Measurements from ENCODE around the gene NGDN.
A peak's percentile ranks its signal among the peaks of the same experiment; 100 is the strongest.

NGDN gene

GRCh38 chr14:23478109-23478759, 8.7 kb downstream of the NGDN start:
- DNase-seq, result peak; percentile 63

DNA sequence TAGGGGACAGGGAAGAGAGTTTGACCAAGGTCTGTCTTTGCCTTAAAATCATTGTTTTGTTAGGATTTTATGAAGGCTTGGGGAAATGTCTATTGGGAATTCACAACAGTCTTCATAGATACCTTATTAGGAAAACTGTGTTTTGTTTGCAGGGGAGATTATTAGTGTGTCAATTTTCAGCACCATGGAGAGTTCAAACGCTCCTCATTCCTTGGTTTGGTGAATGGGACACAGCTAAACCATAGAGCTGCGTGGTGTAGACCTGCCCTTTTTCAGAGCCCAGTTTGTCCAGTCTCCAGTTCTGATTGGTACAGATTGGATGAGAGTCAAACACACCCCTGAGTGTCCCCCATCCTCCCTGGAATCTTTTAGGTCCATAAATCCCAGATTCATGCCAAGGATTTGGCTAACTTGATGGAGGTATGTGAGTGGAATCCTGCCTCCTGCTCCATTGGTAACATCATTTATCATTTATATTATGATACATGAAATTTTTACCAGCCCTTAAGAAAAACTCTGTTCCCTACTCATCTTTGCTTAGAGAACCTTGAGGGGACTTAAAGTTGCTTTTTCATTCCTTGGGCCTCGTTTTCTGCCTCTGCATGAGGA, 12.0 kb downstream of the NGDN start:
- DNase-seq, result no peak

DNA sequence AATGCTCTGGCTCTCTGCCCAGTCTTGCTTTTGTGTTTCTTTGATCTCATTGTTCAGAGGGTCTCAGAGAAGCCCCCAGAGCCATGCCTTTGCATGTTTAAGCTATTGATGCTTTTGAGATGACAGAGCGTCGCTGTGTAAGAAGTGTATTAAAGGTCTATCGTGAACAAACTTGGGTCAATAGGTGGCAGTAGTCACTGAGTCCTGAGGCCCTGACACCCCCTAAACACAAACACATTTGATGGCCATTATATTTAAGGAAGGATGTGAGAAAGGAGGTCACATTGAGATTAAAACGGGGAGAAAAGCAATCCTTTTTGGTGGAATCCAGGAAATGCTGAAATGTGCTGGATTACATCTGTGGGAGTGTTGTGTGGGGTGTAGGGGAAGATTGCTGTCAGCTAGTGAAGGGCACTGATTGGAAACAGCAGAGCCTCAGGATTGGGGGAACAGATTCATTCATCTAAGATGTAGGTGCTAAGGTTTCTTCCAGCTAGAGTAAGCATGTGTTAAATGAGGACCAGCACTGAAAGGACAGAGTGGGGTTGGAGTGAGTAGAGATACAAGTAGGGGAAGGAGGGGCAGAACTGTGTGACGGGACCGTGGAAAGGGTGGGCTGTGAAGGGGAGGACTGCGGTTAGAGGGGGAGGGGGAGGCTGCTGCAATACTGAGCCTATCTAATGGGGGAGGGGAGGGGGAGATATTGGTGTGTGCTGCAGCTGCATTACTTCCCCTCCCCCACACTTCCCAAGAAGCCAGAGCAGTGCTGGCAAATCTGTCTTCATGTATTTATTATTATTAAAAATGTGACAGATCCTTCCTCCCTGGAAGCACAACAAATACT, 12.7 kb downstream of the NGDN start:
- no peak for DNase-seq

DNA sequence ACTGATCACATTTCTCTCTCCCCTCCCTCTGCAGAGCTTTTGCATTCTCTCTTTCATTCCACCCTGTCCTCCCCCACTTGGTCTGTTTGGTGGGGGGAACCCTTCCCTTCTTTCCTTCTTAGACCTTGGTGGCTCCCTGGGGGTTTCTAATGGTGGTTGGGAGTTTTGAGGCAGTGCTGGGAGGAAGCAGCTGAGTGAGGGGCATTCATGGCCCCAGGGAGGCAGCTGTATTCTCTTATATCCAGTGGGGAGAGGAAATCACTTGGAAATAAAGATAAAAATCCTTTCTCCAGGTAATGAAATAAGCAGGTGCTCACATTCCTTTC, 13.3 kb downstream of the NGDN start:
- DNase-seq, result no peak

- no peak for DNase-seq
Measured at GRCh38 chr14:23483236-23483854, 13.8 kb downstream of the NGDN start.

GRCh38 chr14:23485326-23485725, 15.8 kb downstream of the NGDN start:
- no peak for DNase-seq

- DNase-seq, result no peak
Measured at GRCh38 chr14:23486036-23486435, 16.5 kb downstream of the NGDN start.

DNA sequence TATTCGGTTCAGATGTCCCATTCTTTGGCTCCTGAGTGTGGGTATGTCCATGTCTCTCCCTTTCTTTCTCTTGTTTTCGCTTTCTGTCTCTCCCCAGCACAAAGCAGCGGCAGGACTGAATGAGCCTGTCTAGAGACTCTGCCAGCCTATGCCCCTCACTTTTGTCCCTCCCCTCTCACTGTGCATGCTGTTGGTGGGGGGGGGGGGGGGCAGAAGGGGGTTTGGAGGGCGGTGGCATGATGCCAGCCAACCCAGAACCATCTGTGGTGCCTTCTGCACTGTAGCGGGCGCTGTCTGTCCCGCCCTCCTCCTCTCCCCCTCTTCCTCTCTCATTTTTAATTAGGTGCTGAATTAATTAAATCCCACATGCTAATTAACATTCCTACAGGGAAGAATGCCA, 17.7 kb downstream of the NGDN start:
- DNase-seq, result no peak

GRCh38 chr14:23492618-23493272, 23.2 kb downstream of the NGDN start:
- no peak for DNase-seq

- DNase-seq, result no peak
Measured at GRCh38 chr14:23494223-23494622, 24.7 kb downstream of the NGDN start.

DNA sequence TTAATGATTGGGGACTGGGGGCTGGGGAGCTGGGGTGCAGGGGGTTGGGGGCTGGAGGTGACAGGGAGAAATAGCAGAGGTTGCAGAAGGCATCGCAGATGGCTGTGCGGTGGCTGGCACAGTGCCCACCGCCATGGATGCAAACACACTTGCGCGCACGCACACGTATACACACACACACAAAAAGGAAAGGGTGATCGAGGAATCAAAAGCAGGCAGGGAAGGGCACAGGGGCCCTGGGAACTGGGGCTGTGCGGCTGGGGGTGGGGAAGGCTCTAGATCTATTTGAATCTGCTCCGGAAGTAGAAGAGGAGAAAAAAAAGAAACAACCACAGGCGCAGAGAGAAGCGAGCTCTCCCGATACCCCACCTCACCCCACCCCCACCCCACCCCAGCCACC, 42.7 kb downstream of the NGDN start:
- DNase-seq, result no peak

- DNase-seq, result no peak
Measured at GRCh38 chr14:23513005-23513817, 43.7 kb downstream of the NGDN start.

- no peak for DNase-seq
Measured at GRCh38 chr14:23513818-23514643, 44.5 kb downstream of the NGDN start.

DNA sequence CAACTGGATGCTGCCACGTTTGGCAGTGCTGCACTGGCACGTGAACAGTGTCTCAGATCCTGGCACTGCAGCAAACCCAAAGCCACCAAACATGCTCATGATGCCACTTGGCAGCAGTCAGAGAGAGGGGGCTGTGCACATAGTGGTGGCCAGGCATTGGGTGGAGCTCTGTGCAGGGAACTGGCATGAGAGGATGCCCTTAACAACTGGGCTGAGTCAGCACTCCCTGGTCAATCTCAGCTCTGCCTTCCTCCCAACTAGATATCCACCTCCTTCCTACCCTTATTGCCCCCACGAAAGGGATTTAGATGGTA, 45.1 kb downstream of the NGDN start:
- DNase-seq, result no peak

GRCh38 chr14:23517650-23518326, 48.3 kb downstream of the NGDN start:
- DNase-seq, result no peak

GRCh38 chr14:23518709-23519108, 49.2 kb downstream of the NGDN start:
- DNase-seq, result no peak

GRCh38 chr14:23520899-23521533, 51.5 kb downstream of the NGDN start:
- DNase-seq, result no peak

DNA sequence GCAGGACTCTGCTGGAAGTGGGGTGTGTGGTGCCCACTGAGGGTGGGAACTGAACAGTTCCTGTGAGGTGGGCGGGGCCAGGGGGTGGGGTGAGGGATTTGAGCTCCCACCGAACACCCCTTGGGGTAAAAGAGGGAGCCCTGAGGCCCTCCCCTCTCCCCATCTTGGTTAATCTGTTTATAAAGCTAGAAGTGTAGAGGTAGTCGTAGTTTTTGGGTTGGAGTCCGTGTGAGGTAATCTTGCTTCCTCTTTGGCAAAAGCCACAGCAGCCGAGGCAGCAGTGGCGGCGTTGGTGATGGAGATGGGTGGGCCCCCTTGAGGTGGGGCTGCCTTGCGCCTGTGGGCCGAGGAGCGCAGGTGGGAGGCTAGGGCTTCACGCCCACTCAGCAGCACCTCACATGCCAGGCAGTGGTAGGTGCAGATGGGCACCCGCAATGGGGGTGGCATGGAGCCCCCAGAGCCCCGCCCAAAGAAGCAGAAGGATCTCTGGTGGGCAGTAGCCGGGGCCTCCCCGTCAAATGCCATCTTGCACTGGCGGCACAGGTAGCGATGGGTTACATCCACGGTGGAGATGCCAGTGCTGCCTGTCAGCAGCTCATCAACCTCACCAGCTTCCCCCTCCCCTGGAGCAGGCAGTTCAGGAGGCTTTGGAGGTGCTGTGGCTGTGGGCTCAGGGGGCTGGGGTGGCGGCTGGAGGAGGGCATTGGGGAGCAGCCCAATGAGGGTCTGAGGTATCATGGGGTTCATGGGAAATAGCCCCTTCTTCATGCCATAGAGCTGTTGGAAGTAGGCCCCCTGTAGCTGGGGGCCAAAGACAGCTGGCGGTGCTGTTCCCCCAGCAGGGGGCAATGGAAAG, 52.5 kb downstream of the NGDN start:
- DNase-seq, result no peak

- no peak for DNase-seq
Measured at GRCh38 chr14:23522643-23523198, 53.2 kb downstream of the NGDN start.
